Keratinocyte (primary cell): ENCODE measurements around the gene CAPN2. TPM values are rescaled to one million over a fixed set of nuclear protein-coding genes. Genes with fewer than 3 reads are reported as not detected.

Experiments used
- DNase-seq: peaks from one replicate; pipeline ENCODE4 v3.0.0-alpha.2; 2011; ENCODE audit warnings: low read depth, missing footprints, low spot score
- FAIRE-seq: peaks from 2 replicates; lab custom pipeline; 2011; peaks lifted over from hg19 to GRCh38; lab: Jason Lieb, UNC
- H2AFZ ChIP-seq: 2 replicates; pipeline ENCODE4 v1.6.0; 2012; ENCODE audit warnings: low read length, control low read depth, inconsistent platforms; ENCODE audit not compliant: control insufficient read depth
- H3K27ac ChIP-seq: 2 replicates; pipeline ENCODE4 v1.5.1; 2011; ENCODE audit warnings: low read length; ENCODE audit not compliant: control insufficient read depth, insufficient read depth
- H3K27me3 ChIP-seq: 3 replicates; pipeline ENCODE4 v1.6.0; 2011; ENCODE audit warnings: low read length; ENCODE audit not compliant: control insufficient read depth, insufficient read depth; ENCODE audit errors: extremely low read depth
- H3K36me3 ChIP-seq, 2 experiments: 2 replicates in 1 of 2; 3 replicates in 1 of 2; pipeline ENCODE4 v1.5.1; 2011; ENCODE audit warnings: low read length in 2 of 2, mild to moderate bottlenecking in 1 of 2; ENCODE audit not compliant: control insufficient read depth in 2 of 2, insufficient read depth in 2 of 2; ENCODE audit errors: extremely low read depth in 1 of 2
- H3K4me1 ChIP-seq: 3 replicates; pipeline ENCODE4 v1.5.1; 2011; ENCODE audit warnings: low read length; ENCODE audit not compliant: control insufficient read depth, insufficient read depth; ENCODE audit errors: extremely low read depth
- H3K4me2 ChIP-seq: 3 replicates; pipeline ENCODE4 v1.6.0; 2011; ENCODE audit warnings: low read depth, low read length; ENCODE audit not compliant: control insufficient read depth, insufficient read depth; ENCODE audit errors: extremely low read depth
- H3K4me3 ChIP-seq, 3 experiments: fragments of 200-600 bp in 1 of 3; sonication (generic) in 1 of 3; 2 replicates in 2 of 3; 3 replicates in 1 of 3; pipeline ENCODE4 v1.5.1; 2011 to 2016; ENCODE audit warnings: low read length in 3 of 3, mild to moderate bottlenecking in 3 of 3, control low read depth in 2 of 3, inconsistent platforms in 1 of 3, low read depth in 1 of 3, mixed read lengths in 1 of 3, mixed run types in 1 of 3, moderate library complexity in 1 of 3; ENCODE audit not compliant: control insufficient read depth in 2 of 3, insufficient read depth in 2 of 3; ENCODE audit errors: extremely low read depth in 1 of 3
- H3K79me2 ChIP-seq: 2 replicates; pipeline ENCODE4 v1.6.0; 2012; ENCODE audit warnings: low read length; ENCODE audit not compliant: control insufficient read depth, insufficient read depth
- H3K9ac ChIP-seq: 3 replicates; pipeline ENCODE4 v1.6.0; 2011; ENCODE audit warnings: low read length; ENCODE audit not compliant: control insufficient read depth, insufficient read depth; ENCODE audit errors: extremely low read depth
- H3K9me1 ChIP-seq: 3 replicates; pipeline ENCODE4 v1.6.0; 2011; ENCODE audit warnings: low read length; ENCODE audit not compliant: control insufficient read depth, insufficient read depth; ENCODE audit errors: extremely low read depth
- H3K9me3 ChIP-seq: 2 replicates; pipeline ENCODE4 v1.5.1; 2012; ENCODE audit warnings: low read depth, low read length; ENCODE audit not compliant: control insufficient read depth
- H4K20me1 ChIP-seq: 3 replicates; pipeline ENCODE4 v1.6.0; 2011; ENCODE audit warnings: low read length; ENCODE audit not compliant: control insufficient read depth, insufficient read depth; ENCODE audit errors: extremely low read depth
- CTCF ChIP-seq, 3 experiments: IDR thresholded peaks in 1 of 3; conservative IDR thresholded peaks in 1 of 3; optimal IDR thresholded peaks in 1 of 3; 2 replicates in 2 of 3; 3 replicates in 1 of 3; pipeline versions ENCODE3 to v1.5.1; 2011; ENCODE audit warnings: low read length in 3 of 3, mild to moderate bottlenecking in 3 of 3, moderate library complexity in 2 of 3, control low read depth in 1 of 3, inconsistent platforms in 1 of 3; ENCODE audit not compliant: insufficient read depth in 2 of 3; ENCODE audit errors: extremely low read depth in 1 of 3
- EZH2 ChIP-seq: IDR thresholded peaks from one replicate; pipeline ENCODE4 v1.6.1; 2012; ENCODE audit warnings: inconsistent platforms, mild to moderate bottlenecking, low read length, moderate library complexity
- dilution Hi-C: fragments of 300-500 bp; cut with MboI; formaldehyde crosslinking; loops from one replicate; pipeline ENCODE4 v1.7.0; 2020; ENCODE audit warnings: low sequenced_read_pairs; ENCODE audit not compliant: extremely low pct_ligation_motif_present
- polyA minus RNA-seq, 3 experiments: library from RNA; depleted of rRNA, polyadenylated mRNA; stranded (reverse); fragments of >200 nt; gene quantifications; 1 replicate in 1 of 3; 2 replicates in 1 of 3; 3 replicates in 1 of 3; pipeline ENCODE4 v1.2.3, GENCODE V29; 2011
- polyA plus RNA-seq, 5 experiments: library from polyadenylated mRNA; depleted of rRNA in 3 of 5; stranded (reverse) in 3 of 5; stranded (forward) in 1 of 5; unstranded in 1 of 5; fragments of >200 nt; gene quantifications; 1 replicate in 1 of 5; 2 replicates in 3 of 5; 3 replicates in 1 of 5; pipeline versions ENCODE4 v1.2.1 to v1.2.3, GENCODE V29; 2011 to 2012; ENCODE audit warnings: missing spikeins in 2 of 5, low read depth in 1 of 5, low replicate concordance in 1 of 5

CAPN2 gene
- polyA plus RNA-seq (278 to 366 TPM (median 350 TPM) in 3 replicates), polyA minus RNA-seq (279 to 391 TPM (median 316 TPM) in 3 replicates)
- polyA plus RNA-seq (2011; ENCODE audit: low read depth), result 134 TPM
- polyA plus RNA-seq (2011; cell fraction: cytosol; rRNA removed), result 291 and 382 TPM in 2 replicates
- 489 and 510 TPM in 2 replicates for polyA plus RNA-seq (2011; cell fraction: nucleus; rRNA removed)
- 174 and 413 TPM in 2 replicates for polyA plus RNA-seq (2012; ENCODE audit: low replicate concordance)
- 330 TPM for polyA minus RNA-seq (2011; cell fraction: cytosol; rRNA and poly(A)+ RNA removed)
- 168 and 240 TPM in 2 replicates for polyA minus RNA-seq (2011; cell fraction: nucleus; rRNA and poly(A)+ RNA removed)

GRCh38 chr1:223712194-223712849 lies at the start of gene CAPN2:
CAPN2 (plus strand) TSS chr1:223712539; CDS start chr1:223712641, 102 bp downstream.
- H2AFZ ChIP-seq, result peak within 1 kb of the TSS; percentile 78
- H3K4me2 ChIP-seq, result peak within 1 kb of the TSS; percentile 99
- peaks cover 9 to 28% of the 10 kb centered on the region in 2 experiments for H3K36me3 ChIP-seq
- peaks cover 49% of the 10 kb centered on the region for H3K79me2 ChIP-seq
- H3K4me3 ChIP-seq, result peak within 1 kb of the TSS; percentile 83 to 88 (median 84)
- H3K9ac ChIP-seq, result peak within 1 kb of the TSS; percentile 89
- no peaks in the 10 kb centered on the region for H3K9me1 ChIP-seq
- DNase-seq, result no peak
- no peaks in the 10 kb centered on the region for H3K9me3 ChIP-seq
- TF ChIP-seq EZH2, result no peak
- TF ChIP-seq CTCF (optimal IDR thresholded peaks at IDR 0.05 in 1 of 3, IDR thresholded peaks at IDR 0.05 in 1 of 3, conservative IDR thresholded peaks at IDR 0.05 in 1 of 3; ENCODE audit: extremely low read depth in 1 of 3, insufficient read depth in 2 of 3, low read length in 3 of 3), result peak in 2 of 3 experiments; percentile 53 to 73
- H3K4me1 ChIP-seq, result peaks cover 56% of the 10 kb centered on the region
- peak within 1 kb of the TSS; percentile 89 for H3K27ac ChIP-seq
- H3K27me3 ChIP-seq, result no peaks in the 10 kb centered on the region
- dilution Hi-C loops, result no loop called here
- H4K20me1 ChIP-seq, result peaks cover 15% of the 10 kb centered on the region
- FAIRE-seq, result no peak

DNA sequence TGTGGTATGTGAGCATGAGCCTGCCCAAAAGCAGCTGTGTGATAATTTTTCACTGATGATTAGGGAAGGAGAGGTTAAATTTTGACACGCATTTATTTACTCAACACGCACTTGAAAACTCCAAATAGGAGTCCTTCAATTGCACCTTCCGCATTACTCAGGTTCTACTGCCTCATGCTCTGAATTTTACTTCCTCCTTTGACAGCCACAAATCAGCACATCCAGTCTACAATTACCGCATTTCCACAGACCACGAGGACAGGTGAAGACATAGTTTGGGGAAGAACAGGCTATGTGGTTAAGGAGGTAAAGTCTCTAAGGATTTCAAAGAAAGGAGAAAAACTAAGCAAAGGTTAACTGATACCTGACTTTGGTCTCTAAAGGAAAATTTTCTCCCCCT lies 49.4 kb upstream of the CAPN2 start:
- DNase-seq (no peak), FAIRE-seq (no peak)
- Histone ChIP-seq H3K4me2 (no peak overlapping the region), H3K9ac (no peak overlapping the region), H4K20me1 (no peaks in the 10 kb centered on the region), H3K4me1 (peaks cover 20% of the 10 kb centered on the region), H3K27me3 (no peaks in the 10 kb centered on the region), H3K9me1 (no peaks in the 10 kb centered on the region), H3K9me3 (no peaks in the 10 kb centered on the region), H3K27ac (no peak overlapping the region), H3K79me2 (no peaks in the 10 kb centered on the region), H3K4me3 (no peak overlapping the region), H2AFZ (no peak overlapping the region), H3K36me3 (no peaks in the 10 kb centered on the region)
- TF ChIP-seq CTCF (optimal IDR thresholded peaks at IDR 0.05 in 1 of 3, IDR thresholded peaks at IDR 0.05 in 1 of 3, conservative IDR thresholded peaks at IDR 0.05 in 1 of 3; ENCODE audit: extremely low read depth in 1 of 3, insufficient read depth in 2 of 3, low read length in 3 of 3) (no peak), EZH2 (no peak)
- dilution Hi-C loops, result no loop called here
